Erythroblast (primary cell): ENCODE results near the gene CERS6.

Source experiments
- DNase-seq, 2 experiments: peaks; one replicate each; lab custom pipeline; 2025; lab: John Stamatoyannopoulos, UW
- GATA1 ChIP-seq: IDR thresholded peaks from 2 replicates; pipeline ENCODE4 v1.6.1; 2011; ENCODE audit warnings: low read depth, mild to moderate bottlenecking, control low read depth, low read length, moderate library complexity
- POLR2A ChIP-seq: IDR thresholded peaks from 2 replicates; pipeline ENCODE4 v1.6.1; 2011; ENCODE audit warnings: mild to moderate bottlenecking, low read length

CERS6 gene

GRCh38 chr2:168814939-168815907 lies 359.2 kb downstream of the CERS6 start:
- TF ChIP-seq GATA1 (no peak), POLR2A (no peak)
- DNase-seq = no peak

GRCh38 chr2:168816369-168816768 lies 360.3 kb downstream of the CERS6 start:
- no peak for DNase-seq
- no peak for TF ChIP-seq POLR2A
- no peak for TF ChIP-seq GATA1

GRCh38 chr2:168819050-168819715 lies 363.1 kb downstream of the CERS6 start:
- TF ChIP-seq GATA1 (no peak), POLR2A (no peak)
- DNase-seq = no peak

DNA sequence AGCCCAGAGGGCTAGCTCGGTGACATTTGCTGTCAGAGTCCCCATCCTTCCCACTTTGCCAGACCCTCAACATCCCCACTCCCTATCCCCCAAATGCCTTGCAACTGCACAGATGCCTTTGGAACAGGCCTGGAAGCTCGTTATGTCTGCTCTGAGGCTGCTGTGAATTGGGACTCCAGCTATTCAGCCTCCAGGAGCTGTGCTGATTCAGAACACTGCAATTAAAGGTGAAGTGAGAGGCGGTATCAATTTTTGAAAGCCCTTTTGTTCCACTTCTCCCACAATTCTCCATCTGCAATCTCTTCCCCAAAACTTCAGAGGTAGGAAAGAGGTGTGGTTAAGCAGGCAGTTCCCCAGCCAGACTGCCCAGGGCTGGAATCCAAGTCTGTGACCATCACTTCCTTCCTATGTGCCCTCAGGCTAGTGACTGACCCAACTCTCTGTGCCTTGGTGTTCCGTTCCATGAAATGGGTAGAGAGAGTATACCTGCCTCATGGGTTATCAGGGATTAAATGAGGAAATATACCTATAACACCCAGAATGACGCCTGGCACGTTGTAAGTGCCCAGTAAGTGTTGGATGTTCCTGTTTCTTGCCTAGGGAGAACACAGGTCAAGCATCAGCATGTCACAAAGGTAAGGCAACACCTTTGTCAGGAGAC lies 363.9 kb downstream of the CERS6 start:
- DNase-seq = no peak
- no peak for TF ChIP-seq POLR2A
- no peak for TF ChIP-seq GATA1

DNA sequence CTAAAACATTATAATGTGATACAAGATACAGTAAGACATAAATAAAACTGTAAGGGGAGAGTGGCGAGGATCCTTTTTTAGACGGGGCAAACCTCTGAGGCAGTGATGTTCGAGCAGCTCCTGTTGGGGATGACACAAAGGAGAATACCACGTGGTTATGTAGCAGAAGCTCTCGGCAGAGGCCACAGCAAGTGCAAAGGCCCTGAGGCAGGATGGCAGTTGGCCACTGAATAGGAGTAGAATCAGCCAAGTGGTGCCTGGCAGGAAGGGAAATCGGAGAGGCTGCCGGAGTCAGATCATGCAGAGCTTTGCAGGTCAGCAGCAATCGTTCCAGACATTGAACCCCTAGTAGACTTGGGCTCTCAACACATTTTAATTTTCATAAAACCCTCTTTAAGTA lies 365.5 kb downstream of the CERS6 start:
- TF ChIP-seq GATA1 = no peak
- TF ChIP-seq POLR2A = no peak
- DNase-seq = no peak

DNA sequence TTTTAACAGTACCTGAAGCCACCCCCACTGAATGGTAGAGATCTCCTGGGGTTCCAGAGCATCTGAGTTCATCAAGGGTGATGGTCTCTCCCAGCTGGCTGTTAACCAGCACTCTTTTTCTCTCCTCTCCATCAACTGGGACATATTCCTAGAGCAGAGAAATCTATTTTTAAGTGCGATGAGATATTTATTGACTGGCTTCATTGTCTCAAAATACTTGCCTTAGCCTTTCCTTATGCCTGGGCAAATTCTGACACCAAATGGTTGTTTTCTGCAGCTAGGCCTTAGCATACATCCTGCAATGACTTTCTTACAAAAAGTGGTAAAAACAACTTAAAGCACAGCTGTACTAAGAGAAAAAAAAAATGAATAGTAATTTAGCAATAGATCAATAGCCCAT lies 365.9 kb downstream of the CERS6 start:
- TF ChIP-seq GATA1 = no peak
- no peak for TF ChIP-seq POLR2A
- DNase-seq = no peak
